HG03108 (cell line): ENCODE measurements around the gene PIGS.
"Not testable (repeated sequence)": the region's sequence is repeated elsewhere in the genome, so short reads cannot be mapped to it uniquely, and the experiment has no call there.

Experiments used
- ATAC-seq: cut with Tn5 transposase; IDR thresholded peaks from one replicate; pipeline ENCODE4 v1.9.1; 2021; ENCODE audit warnings: moderate library complexity; ENCODE audit not compliant: unreplicated experiment

PIGS gene

GRCh38 chr17:28532050-28532960 lies 39.0 kb downstream of the PIGS start:
- ATAC-seq, result no peak

DNA sequence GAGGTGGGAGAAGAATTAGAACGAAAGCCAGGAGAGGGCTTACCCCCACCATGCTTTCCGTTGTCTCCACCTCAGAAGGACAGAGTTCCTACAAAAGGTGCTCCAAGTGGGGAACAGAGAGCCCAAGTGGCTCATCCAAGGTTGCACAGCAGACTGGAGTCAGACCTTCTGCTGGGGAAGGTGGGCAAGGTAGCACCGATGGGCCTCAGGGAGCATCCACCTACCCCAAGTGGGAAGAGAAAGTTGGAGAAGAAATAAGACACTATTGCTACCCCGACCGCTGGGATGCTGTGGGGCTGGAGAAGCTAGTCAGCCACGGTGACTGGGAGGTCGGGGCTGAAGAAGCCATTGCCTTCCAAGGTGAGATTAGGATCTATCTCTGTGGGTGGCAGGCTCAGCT lies 40.4 kb downstream of the PIGS start:
- no peak for ATAC-seq

DNA sequence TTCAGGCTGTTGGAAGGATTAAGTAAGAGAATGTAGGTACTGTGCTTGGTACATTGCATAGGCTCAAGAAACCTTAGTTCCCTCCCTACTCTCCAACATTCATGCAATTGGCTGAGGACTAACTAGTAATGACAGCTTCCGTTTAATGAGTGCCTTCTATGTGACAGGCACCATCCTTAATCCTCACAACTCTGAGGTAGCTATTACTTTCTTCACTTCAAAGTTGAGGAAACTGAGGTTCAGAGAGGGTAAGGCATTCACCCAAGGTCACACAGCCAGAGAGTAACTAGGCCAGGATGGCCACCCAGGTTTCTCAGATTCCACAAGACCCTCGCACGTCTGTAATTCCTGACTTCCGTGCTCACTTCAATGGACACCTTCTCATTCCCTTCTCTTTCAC lies 41.1 kb downstream of the PIGS start:
- no peak for ATAC-seq

GRCh38 chr17:28529013-28529400 lies 42.3 kb downstream of the PIGS start:
- ATAC-seq, result no peak

- no peak for ATAC-seq
These were observed 42.9 kb downstream of the PIGS start for GRCh38 chr17:28528327-28529012.

DNA sequence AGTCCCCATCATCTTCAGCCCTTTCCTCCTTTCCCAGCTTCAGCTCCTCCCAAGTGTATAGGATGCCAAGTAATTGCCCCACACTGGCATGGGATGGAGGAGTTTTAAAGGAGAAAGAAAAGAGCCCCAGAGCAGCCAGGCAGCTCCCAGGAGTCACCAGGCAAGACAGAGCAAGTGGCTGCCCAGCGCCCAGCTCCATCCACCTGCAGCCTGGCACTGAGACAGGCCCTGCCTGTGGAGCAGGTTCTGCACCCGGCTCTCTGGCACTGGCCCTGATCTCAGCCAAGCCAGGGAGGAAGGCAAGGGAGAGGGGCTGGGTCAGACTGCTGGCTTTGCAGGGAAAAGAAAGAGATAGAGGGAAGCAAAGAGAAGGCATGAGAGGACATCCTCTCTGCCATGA lies 43.5 kb downstream of the PIGS start:
- no peak for ATAC-seq

- ATAC-seq, result no peak
These were observed 44.1 kb downstream of the PIGS start for GRCh38 chr17:28527181-28527681.

DNA sequence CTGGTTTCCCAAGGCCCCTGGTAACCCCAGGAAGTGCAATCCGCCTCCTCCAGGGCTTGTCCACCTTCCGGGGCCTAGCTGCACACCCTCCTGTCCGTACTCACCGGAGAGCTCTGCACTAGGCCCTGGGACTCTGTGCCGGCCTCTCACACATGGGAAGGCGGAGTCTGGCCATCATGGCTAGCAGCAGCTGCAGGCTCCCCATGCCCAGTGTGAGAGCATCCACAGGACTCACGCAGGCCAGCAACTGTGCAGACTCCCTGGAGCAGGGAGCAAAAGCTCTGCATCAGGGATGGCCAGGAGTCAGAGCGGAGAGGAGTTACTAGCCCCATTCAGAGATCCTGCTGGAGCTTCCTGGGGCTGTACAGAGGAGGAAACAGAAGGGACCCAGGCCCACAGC lies 44.9 kb downstream of the PIGS start:
- no peak for ATAC-seq

- no peak for ATAC-seq
These were observed 46.6 kb downstream of the PIGS start for GRCh38 chr17:28524476-28525424.

DNA sequence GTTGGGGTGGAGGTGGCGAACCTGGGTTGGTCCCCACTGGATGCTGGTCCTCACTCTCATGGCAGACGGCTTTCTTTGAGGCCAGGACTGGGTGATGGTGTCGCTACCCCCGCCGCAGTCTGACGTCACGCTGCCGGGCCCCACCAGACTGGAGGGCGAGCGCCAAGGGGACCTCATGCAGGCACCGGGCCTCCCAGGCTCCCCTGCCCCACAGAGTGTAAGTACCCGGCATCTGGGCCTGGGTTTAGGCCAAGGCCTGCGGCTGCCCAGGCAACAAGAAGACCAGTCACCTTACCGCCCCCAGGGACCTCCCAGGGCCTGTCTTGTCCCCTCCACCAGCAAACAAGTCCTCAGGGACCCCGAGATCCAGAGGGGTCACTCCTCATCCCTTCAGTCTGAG lies 47.4 kb downstream of the PIGS start:
- no peak for ATAC-seq

GRCh38 chr17:28523186-28523585 lies 48.1 kb downstream of the PIGS start:
- no peak for ATAC-seq

GRCh38 chr17:28522281-28522680 lies 49.0 kb downstream of the PIGS start:
- not testable (repeated sequence) for ATAC-seq

DNA sequence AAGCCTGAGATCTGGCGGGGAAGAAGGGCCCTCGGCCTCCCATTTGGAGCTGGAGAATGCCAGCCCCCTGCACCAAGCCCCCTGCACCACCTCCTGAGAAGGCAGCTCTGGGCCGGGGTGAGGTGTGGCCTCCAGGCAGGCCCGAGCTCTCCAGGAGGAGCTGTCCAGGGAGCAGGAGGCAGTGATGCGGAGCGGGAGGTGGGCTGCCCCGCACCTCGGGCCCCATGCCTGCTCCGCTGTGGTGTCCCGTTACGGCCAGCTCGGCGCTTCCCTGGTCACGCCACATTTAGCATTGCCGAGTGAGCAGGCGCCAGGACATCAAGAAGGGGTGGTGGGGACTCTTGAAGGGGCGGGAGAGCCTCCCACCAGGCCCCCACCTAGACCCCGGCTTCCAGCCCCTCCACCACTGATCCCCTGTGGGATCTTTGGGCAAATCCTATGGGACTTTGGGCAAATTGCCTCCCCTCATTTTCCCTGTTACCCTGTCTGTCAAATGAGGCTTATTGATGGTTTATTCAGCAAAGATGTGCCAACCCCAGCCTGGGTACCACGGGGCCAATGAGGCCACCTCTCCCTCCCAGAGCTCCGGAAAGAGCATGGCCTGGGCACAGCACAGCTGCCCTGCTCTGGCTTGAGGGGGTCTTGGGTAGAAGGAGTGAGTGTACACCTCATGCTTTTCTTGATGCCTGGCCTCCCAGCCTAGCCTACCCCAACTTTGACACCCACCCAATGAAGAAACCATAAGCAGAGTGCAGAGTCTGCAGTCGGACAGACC lies 49.8 kb downstream of the PIGS start:
- no peak for ATAC-seq

DNA sequence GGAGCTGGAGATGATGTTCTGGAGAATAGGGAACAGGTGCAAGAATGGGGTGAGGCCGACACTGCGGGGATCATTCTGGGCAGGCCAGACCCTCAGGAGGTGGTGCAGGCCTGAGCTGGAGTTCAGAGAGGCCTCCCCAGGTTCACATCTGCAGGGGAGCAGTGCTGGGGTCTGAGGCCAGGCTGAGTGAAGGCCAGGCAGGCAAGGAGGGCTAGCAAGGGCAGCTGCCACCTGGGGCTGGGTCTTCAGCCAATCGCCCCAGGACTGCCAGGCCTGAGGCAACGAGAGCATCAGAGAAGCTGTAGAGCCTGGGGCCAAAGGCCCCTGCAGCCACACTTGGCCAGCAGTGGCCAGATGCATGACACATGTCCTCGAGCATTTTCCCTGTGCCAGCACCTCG lies 50.6 kb downstream of the PIGS start:
- no peak for ATAC-seq

DNA sequence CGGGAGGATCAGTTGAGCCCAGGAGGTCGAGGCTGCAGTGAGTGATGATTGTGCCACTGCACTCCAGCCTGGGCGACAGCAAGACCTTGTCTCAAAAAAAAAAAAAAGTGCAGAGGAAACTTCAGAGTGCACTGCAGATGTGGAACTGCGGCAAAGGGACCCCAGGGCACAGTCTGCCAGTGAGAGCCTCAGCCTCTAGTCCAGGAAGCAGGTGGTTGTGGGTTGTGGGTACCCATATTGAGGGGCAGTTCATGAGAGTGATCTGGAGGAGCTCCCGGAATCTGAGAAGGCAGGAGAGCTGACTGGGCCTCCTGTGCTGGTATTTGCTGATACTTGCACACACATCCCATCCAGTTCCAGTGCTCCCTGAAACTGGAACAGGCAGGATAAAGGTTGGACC lies 52.1 kb downstream of the PIGS start:
- ATAC-seq, result no peak

GRCh38 chr17:28518578-28518977 lies 52.7 kb downstream of the PIGS start:
- no peak for ATAC-seq

DNA sequence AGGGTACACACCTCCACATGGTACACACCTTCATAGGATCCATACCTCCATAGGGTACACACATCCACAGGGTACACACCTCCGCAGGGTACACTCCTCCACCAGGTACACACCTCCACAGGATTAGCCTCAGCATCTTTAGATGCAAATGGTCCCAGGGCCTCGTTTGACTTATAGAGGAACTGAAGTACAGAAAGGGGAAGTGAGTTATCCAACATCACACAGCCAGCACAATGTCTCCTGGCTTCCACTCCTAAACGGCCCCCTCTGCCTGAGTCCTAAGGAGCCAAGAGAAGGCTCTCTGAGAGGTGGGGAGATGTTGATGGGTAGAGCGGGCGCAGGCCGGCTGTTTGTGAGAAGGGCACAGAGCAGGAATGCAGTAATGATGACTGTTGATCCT lies 53.2 kb downstream of the PIGS start:
- no peak for ATAC-seq

DNA sequence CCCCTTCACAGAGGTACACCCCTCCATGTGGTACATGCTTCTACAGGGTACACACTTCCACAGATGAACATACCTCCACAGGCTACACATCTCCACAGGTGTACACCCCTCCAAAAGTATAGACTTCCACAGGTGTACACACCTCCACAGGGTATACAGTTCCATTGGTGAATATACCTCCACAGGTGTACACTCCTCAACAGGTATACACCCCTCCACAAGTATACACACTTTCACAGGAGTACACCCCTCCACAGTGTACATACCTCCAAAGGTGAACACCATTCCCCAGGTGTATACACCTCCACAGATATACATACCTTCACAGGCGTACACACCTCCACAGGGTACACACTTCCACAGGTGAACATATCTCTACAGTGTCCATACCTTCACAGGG lies 55.8 kb downstream of the PIGS start:
- no peak for ATAC-seq

DNA sequence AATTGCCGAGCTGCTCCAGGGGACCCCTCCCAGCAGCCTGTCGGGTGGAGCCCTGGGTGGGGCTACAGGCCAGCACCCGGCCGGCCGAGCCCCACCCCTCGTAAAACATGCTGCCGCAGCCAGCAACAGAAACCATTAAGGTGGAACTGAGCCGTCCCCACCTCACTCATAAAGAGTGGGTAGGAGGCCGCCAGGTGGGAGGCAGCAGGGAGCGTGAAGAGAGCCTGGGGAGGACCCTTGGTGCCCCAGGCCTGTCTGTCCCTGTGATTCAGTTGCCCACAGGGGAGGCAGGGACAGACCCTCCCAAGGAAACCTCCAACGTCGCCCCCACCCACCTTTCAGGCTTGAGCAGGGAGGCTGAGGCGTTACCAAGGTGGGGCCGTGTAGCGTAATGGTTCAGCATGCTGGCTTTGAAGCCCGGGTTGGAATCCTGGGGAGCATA lies 56.7 kb downstream of the PIGS start:
- ATAC-seq, result no peak

DNA sequence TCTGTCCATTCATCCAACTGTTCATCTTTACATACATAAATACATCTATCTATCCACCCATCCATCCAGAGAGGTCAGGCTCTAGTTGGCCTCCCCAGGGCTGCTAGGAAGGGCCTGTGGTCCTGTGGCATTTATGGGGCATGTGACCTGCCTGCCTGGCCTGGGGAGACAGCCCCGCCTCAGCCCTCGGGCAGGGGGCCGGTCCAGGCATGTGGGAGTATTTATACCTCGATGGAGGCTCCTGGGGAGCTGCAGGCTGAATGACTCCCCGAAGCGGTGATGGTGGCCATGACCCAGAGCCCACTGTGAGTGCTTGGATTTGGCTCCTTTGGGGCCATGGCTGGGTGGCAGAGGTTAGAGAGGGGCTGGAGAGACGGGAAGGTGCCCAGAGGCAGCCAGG lies 57.8 kb downstream of the PIGS start:
- ATAC-seq, result no peak
